Limb (tissue), 2 donors: ENCODE measurements around the gene DLG4.

ENCODE experiments used
- DNase-seq, 2 donors: peaks; one replicate each; pipeline ENCODE4 v3.0.0-alpha.2; 2016; ENCODE audit errors: extremely low spot score in 2 of 2

DLG4 gene

GRCh38 chr17:7233701-7234082 is 14.1 kb upstream of the DLG4 start:
- DNase-seq: no peak

GRCh38 chr17:7232114-7232513 is 12.5 kb upstream of the DLG4 start:
- no peak for DNase-seq

- DNase-seq: no peak
Observed at GRCh38 chr17:7229504-7229903, 9.9 kb upstream of the DLG4 start.

- DNase-seq: no peak
Observed at GRCh38 chr17:7228920-7229319, 9.3 kb upstream of the DLG4 start.

GRCh38 chr17:7226721-7227710 is 7.4 kb upstream of the DLG4 start:
- DNase-seq: no peak

GRCh38 chr17:7225711-7226331 is 6.2 kb upstream of the DLG4 start:
- DNase-seq: no peak

GRCh38 chr17:7224661-7225111 is 5.0 kb upstream of the DLG4 start:
- no peak for DNase-seq

GRCh38 chr17:7224110-7224509 is 4.5 kb upstream of the DLG4 start:
- no peak for DNase-seq

- DNase-seq: no peak
Observed at GRCh38 chr17:7223375-7223774, 3.7 kb upstream of the DLG4 start.

- DNase-seq: no peak
Observed at GRCh38 chr17:7222972-7223292, 3.3 kb upstream of the DLG4 start.

- no peak for DNase-seq
Observed at GRCh38 chr17:7222093-7222971, 2.7 kb upstream of the DLG4 start.

- no peak for DNase-seq
Observed at GRCh38 chr17:7221278-7222092, 1.8 kb upstream of the DLG4 start.

- peak in 1 of 2 donors; percentile 61 for DNase-seq
Observed at GRCh38 chr17:7220593-7221277, 1.1 kb upstream of the DLG4 start.

GRCh38 chr17:7219229-7219811 is 316 bp downstream of the DLG4 start:
- no peak for DNase-seq

GRCh38 chr17:7218758-7219157 is 878 bp downstream of the DLG4 start:
- DNase-seq: no peak

- DNase-seq: no peak
Observed at GRCh38 chr17:7218166-7218565, 1.5 kb downstream of the DLG4 start.

GRCh38 chr17:7217113-7217987 is 2.3 kb downstream of the DLG4 start:
- peak; percentile 84 to 88 for DNase-seq

- no peak for DNase-seq
Observed at GRCh38 chr17:7216242-7217112, 3.2 kb downstream of the DLG4 start.
